ENCODE measurements around the gene LPXN.

- TF ChIP-seq CTCF (IDR thresholded peaks at IDR 0.05; ENCODE audit: poor library complexity) (no peak), EZH2phosphoT487 (IDR thresholded peaks at IDR 0.05; ENCODE audit: low read depth, severe bottlenecking, unreplicated experiment) (no peak), EZH2 (IDR thresholded peaks at IDR 0.05; ENCODE audit: borderline replicate concordance) (no peak)
These were observed 88.5 kb downstream of the LPXN start for GRCh38 chr11:58487170-58487569.

Measured in hepatocyte (in vitro differentiated cells).